ENCODE measurements around the gene KCNN2.

The KCNN2 gene

DNA sequence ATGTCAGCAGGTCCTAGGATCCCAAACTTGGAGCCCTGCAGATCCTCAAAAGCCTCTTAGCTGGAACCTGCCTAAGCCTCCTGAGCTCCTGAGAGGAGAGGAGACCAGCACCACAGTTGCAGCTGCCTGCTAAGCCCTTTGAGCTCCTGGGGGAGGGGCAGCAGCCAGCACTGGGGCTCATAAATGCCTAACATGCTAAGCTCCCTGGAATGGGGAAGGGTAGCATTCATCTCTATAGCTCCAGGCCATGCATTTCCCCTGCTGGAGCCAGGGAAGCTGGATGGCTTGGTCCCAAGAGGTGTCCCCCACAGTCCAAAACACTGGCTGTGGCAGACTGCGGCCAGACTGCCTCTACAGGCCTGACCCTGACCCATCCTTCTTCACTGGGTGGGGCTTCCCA, 182.7 kb downstream of the KCNN2 start:
- DNase-seq (ENCODE audit: low read depth), result no peak
